Prostate gland (tissue), 2 donors: Measurements from ENCODE around the gene NPTN.

Source experiments
- POLR2A ChIP-seq: fragments of 450-650 bp; IDR thresholded peaks from one replicate; pipeline ENCODE4 v1.6.1; 2016; ENCODE audit warnings: antibody characterized with exemption, mild to moderate bottlenecking
- TF ChIP-seq, protein P1 (sequence below), 4 experiments: fragments of 200-600 bp in 2 of 4; fragments of 450-650 bp in 2 of 4; sonication (generic) in 2 of 4; IDR thresholded peaks; 1 replicate in 3 of 4; 2 replicates in 1 of 4; pipeline ENCODE4 v1.5.1; 2016 to 2019; ENCODE audit warnings: antibody characterized with exemption in 4 of 4, mild to moderate bottlenecking in 2 of 4, moderate library complexity in 2 of 4

DNA sequence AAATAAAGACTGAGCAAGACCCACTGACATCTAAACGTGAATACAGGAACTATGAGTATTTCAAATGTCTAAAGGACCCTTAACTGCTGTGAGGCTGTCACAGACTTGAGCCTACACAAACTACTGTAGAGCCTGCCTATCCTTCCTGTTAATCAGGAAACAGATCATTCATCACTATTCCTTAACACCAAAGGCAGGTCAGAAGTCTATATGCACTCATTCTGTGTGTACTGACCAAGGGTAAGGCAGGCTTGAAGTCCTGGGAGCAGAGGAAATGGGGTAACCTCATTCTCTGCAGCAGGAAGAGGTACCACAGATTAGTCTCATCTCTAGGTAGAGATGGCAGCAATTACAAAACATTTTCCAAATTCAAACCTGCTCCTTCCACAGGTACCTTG, 30.7 kb downstream of the NPTN start:
- no peak for TF ChIP-seq POLR2A
- TF ChIP-seq, protein P1, sequence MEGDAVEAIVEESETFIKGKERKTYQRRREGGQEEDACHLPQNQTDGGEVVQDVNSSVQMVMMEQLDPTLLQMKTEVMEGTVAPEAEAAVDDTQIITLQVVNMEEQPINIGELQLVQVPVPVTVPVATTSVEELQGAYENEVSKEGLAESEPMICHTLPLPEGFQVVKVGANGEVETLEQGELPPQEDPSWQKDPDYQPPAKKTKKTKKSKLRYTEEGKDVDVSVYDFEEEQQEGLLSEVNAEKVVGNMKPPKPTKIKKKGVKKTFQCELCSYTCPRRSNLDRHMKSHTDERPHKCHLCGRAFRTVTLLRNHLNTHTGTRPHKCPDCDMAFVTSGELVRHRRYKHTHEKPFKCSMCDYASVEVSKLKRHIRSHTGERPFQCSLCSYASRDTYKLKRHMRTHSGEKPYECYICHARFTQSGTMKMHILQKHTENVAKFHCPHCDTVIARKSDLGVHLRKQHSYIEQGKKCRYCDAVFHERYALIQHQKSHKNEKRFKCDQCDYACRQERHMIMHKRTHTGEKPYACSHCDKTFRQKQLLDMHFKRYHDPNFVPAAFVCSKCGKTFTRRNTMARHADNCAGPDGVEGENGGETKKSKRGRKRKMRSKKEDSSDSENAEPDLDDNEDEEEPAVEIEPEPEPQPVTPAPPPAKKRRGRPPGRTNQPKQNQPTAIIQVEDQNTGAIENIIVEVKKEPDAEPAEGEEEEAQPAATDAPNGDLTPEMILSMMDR (IDR thresholded peaks at IDR 0.05): no peak
